Neuronal stem cell (in vitro differentiated cells): Measurements from ENCODE around the gene SCAMP2.

ENCODE experiments used
- DNase-seq: peaks from one replicate; pipeline ENCODE4 v3.0.0-alpha.2; 2013; ENCODE audit warnings: low spot score
- H2AFZ ChIP-seq: one replicate; pipeline ENCODE4 v1.6.1; 2013; ENCODE audit warnings: mild to moderate bottlenecking, low read length, inconsistent platforms
- H2AK5ac ChIP-seq: 2 replicates; pipeline ENCODE4 v1.6.1; 2013; ENCODE audit warnings: low read depth, mild to moderate bottlenecking, inconsistent platforms, low read length, moderate library complexity, mixed read lengths
- H2BK120ac ChIP-seq: 2 replicates; pipeline ENCODE4 v1.6.1; 2013; ENCODE audit warnings: low read depth, mild to moderate bottlenecking, inconsistent platforms, low read length, moderate library complexity, mixed read lengths
- H2BK12ac ChIP-seq: one replicate; pipeline ENCODE4 v1.6.1; 2013; ENCODE audit warnings: low read length, inconsistent platforms
- H2BK15ac ChIP-seq: 2 replicates; pipeline ENCODE4 v1.6.1; 2013; ENCODE audit warnings: mild to moderate bottlenecking, low read length, inconsistent platforms, mixed read lengths
- H2BK5ac ChIP-seq: one replicate; pipeline ENCODE4 v1.6.1; 2013; ENCODE audit warnings: inconsistent platforms, mild to moderate bottlenecking, low read length, moderate library complexity
- H3K14ac ChIP-seq: one replicate; pipeline ENCODE4 v1.6.1; 2013; ENCODE audit warnings: low read length, inconsistent platforms
- H3K18ac ChIP-seq: 2 replicates; pipeline ENCODE4 v1.6.1; 2013; ENCODE audit warnings: low read length, inconsistent platforms
- H3K23ac ChIP-seq: 2 replicates; pipeline ENCODE4 v1.6.1; 2013; ENCODE audit warnings: low read depth, mild to moderate bottlenecking, mixed read lengths, low read length, inconsistent platforms; ENCODE audit not compliant: poor library complexity
- H3K27ac ChIP-seq: replicated peaks from 3 replicates; pipeline ENCODE4 v1.5.1; 2013; ENCODE audit warnings: low read length, inconsistent platforms
- H3K27me3 ChIP-seq, 3 experiments: 2 replicates each; pipeline ENCODE4 v1.6.1; 2013; ENCODE audit warnings: low read length in 3 of 3, mild to moderate bottlenecking in 2 of 3, inconsistent platforms in 1 of 3, low read depth in 1 of 3, mixed read lengths in 1 of 3, moderate library complexity in 1 of 3; ENCODE audit not compliant: control insufficient read depth in 3 of 3, insufficient read depth in 3 of 3
- H3K36me3 ChIP-seq, 2 donors: replicated peaks in 1 of 2; 2 replicates each; pipeline ENCODE4 v1.6.1; 2013; ENCODE audit warnings: low read length in 2 of 2; ENCODE audit not compliant: control insufficient read depth in 2 of 2, insufficient read depth in 2 of 2
- H3K4ac ChIP-seq: 2 replicates; pipeline ENCODE4 v1.6.1; 2013; ENCODE audit warnings: inconsistent platforms, mild to moderate bottlenecking, low read length, moderate library complexity
- H3K4me1 ChIP-seq, 2 donors: 1 replicate in 1 of 2; 2 replicates in 1 of 2; pipeline ENCODE4 v1.6.1; 2013; ENCODE audit warnings: low read length in 2 of 2, low read depth in 1 of 2; ENCODE audit not compliant: control insufficient read depth in 2 of 2, insufficient read depth in 1 of 2
- H3K4me2 ChIP-seq: one replicate; pipeline ENCODE4 v1.6.1; 2013; ENCODE audit warnings: mild to moderate bottlenecking, low read length, inconsistent platforms; ENCODE audit not compliant: insufficient read depth, poor library complexity, severe bottlenecking
- H3K4me3 ChIP-seq, 2 donors: 2 replicates each; pipeline ENCODE4 v1.5.1; 2013; ENCODE audit warnings: low read length in 2 of 2, mild to moderate bottlenecking in 2 of 2, inconsistent platforms in 1 of 2, moderate library complexity in 1 of 2
- H3K79me1 ChIP-seq: one replicate; pipeline ENCODE4 v1.6.1; 2013; ENCODE audit warnings: low read depth, mild to moderate bottlenecking, inconsistent platforms, low read length, moderate library complexity
- H3K9ac ChIP-seq: one replicate; pipeline ENCODE4 v1.6.1; 2013; ENCODE audit warnings: mild to moderate bottlenecking, low read depth, low read length, inconsistent platforms; ENCODE audit not compliant: poor library complexity
- H3K9me3 ChIP-seq, 2 donors: replicated peaks in 1 of 2; 2 replicates each; pipeline versions ENCODE3 to v1.6.1; 2013; ENCODE audit warnings: low read length in 2 of 2, mild to moderate bottlenecking in 2 of 2, inconsistent platforms in 1 of 2, low read depth in 1 of 2, mixed read lengths in 1 of 2, moderate library complexity in 1 of 2; ENCODE audit not compliant: control insufficient read depth in 2 of 2, insufficient read depth in 1 of 2
- H4K8ac ChIP-seq: one replicate; pipeline ENCODE4 v1.6.1; 2013; ENCODE audit warnings: low read depth, mild to moderate bottlenecking, inconsistent platforms, low read length, moderate library complexity
- H4K91ac ChIP-seq: one replicate; pipeline ENCODE4 v1.6.1; 2013; ENCODE audit warnings: low read length, low read depth, mild to moderate bottlenecking, inconsistent platforms; ENCODE audit not compliant: poor library complexity
- WGBS, 2 donors: extraction: QIAGEN DNeasy Blood & Tissue Kit; methylation state at CpG; one replicate each; pipeline ENCODE4 v1.1.7; 2013; ENCODE audit warnings: missing lambda C conversion rate in 2 of 2, mixed read lengths in 1 of 2; ENCODE audit not compliant: insufficient read length in 2 of 2, insufficient replicate concordance in 1 of 2; ENCODE audit errors: extremely low coverage in 2 of 2; 5-methylcytosine and 5-hydroxymethylcytosine counted together

SCAMP2 gene

GRCh38 chr15:74822233-74822632 lies 50.9 kb downstream of the SCAMP2 start:
- Histone ChIP-seq H3K18ac (no peak overlapping the region), H2BK5ac (no peak overlapping the region), H3K14ac (no peak overlapping the region), H3K4me1 (peaks cover 6 to 15% of the 10 kb centered on the region in 2 donors), H4K91ac (no peak overlapping the region), H3K23ac (no peak overlapping the region), H4K8ac (no peak overlapping the region), H3K27me3 (peaks cover 0 to 80% (median 22%) of the 10 kb centered on the region in 3 experiments), H3K9ac (no peak overlapping the region), H3K27ac (no peak overlapping the region), H2BK120ac (no peak overlapping the region), H3K79me1 (no peaks in the 10 kb centered on the region), H3K4me2 (no peak overlapping the region), H2BK15ac (no peak overlapping the region), H3K9me3 (no peaks in the 10 kb centered on the region), H2AFZ (no peak overlapping the region), H3K36me3 (no peaks in the 10 kb centered on the region), H2AK5ac (peak overlapping the region; percentile 6), H2BK12ac (no peak overlapping the region), H3K4ac (no peak overlapping the region), H3K4me3 (no peak overlapping the region)
- no peak for DNase-seq
- WGBS, 2 donors: no CpG with 5 or more reads among the region's 4 CpGs

GRCh38 chr15:74821790-74822158 lies 51.4 kb downstream of the SCAMP2 start:
- H3K4me3 ChIP-seq: no peak overlapping the region
- no peaks in the 10 kb centered on the region for H3K9me3 ChIP-seq
- no peak overlapping the region for H3K27ac ChIP-seq
- H2AFZ ChIP-seq: no peak overlapping the region
- H4K8ac ChIP-seq: no peak overlapping the region
- WGBS, 2 donors: no CpG with 5 or more reads among the region's 7 CpGs
- DNase-seq: no peak
- H2BK12ac ChIP-seq: no peak overlapping the region
- no peak overlapping the region for H2BK5ac ChIP-seq
- no peak overlapping the region for H2BK120ac ChIP-seq
- H3K4ac ChIP-seq: no peak overlapping the region
- peaks cover 0 to 75% (median 17%) of the 10 kb centered on the region in 3 experiments for H3K27me3 ChIP-seq
- H3K9ac ChIP-seq: no peak overlapping the region
- H3K23ac ChIP-seq: no peak overlapping the region
- no peaks in the 10 kb centered on the region for H3K79me1 ChIP-seq
- peaks cover 6 to 19% of the 10 kb centered on the region in 2 donors for H3K4me1 ChIP-seq
- no peak overlapping the region for H2AK5ac ChIP-seq
- no peak overlapping the region for H2BK15ac ChIP-seq
- H4K91ac ChIP-seq: no peak overlapping the region
- H3K4me2 ChIP-seq: no peak overlapping the region
- H3K14ac ChIP-seq: no peak overlapping the region
- peak overlapping the region; percentile 44 for H3K18ac ChIP-seq
- H3K36me3 ChIP-seq: no peaks in the 10 kb centered on the region

- no peak overlapping the region for H3K23ac ChIP-seq
- H3K4me2 ChIP-seq: no peak overlapping the region
- peaks cover 6 to 18% of the 10 kb centered on the region in 2 donors for H3K4me1 ChIP-seq
- H2BK12ac ChIP-seq: no peak overlapping the region
- H3K4ac ChIP-seq: no peak overlapping the region
- H2AFZ ChIP-seq: peak overlapping the region; percentile 42
- peak overlapping the region; percentile 56 for H3K9ac ChIP-seq
- H3K79me1 ChIP-seq: no peaks in the 10 kb centered on the region
- H2BK120ac ChIP-seq: no peak overlapping the region
- no peak overlapping the region for H2AK5ac ChIP-seq
- H2BK5ac ChIP-seq: no peak overlapping the region
- peak overlapping the region; percentile 20 for H3K18ac ChIP-seq
- no peak overlapping the region for H2BK15ac ChIP-seq
- H3K27me3 ChIP-seq: peaks cover 0 to 71% (median 14%) of the 10 kb centered on the region in 3 experiments
- no peaks in the 10 kb centered on the region for H3K9me3 ChIP-seq
- no peak overlapping the region for H3K27ac ChIP-seq
- H3K14ac ChIP-seq: no peak overlapping the region
- H3K36me3 ChIP-seq: no peaks in the 10 kb centered on the region
- no peak overlapping the region for H3K4me3 ChIP-seq
- WGBS, 2 donors: no CpG with 5 or more reads among the region's 11 CpGs
- no peak for DNase-seq
- no peak overlapping the region for H4K91ac ChIP-seq
- no peak overlapping the region for H4K8ac ChIP-seq
Measured at GRCh38 chr15:74821091-74821789, 51.9 kb downstream of the SCAMP2 start.

- no peak for DNase-seq
- H2BK15ac ChIP-seq: no peak overlapping the region
- no peak overlapping the region for H3K9ac ChIP-seq
- H3K4me2 ChIP-seq: no peak overlapping the region
- H3K23ac ChIP-seq: peak overlapping the region; percentile 76
- H2BK5ac ChIP-seq: no peak overlapping the region
- peak overlapping the region; percentile 49 for H3K18ac ChIP-seq
- peak overlapping the region; percentile 85 for H4K91ac ChIP-seq
- no peak overlapping the region for H3K27ac ChIP-seq
- peaks cover 6 to 16% of the 10 kb centered on the region in 2 donors for H3K4me1 ChIP-seq
- no peak overlapping the region for H3K4ac ChIP-seq
- peak overlapping the region; percentile 53 for H2BK12ac ChIP-seq
- no peaks in the 10 kb centered on the region for H3K36me3 ChIP-seq
- H2BK120ac ChIP-seq: no peak overlapping the region
- peaks cover 0 to 60% (median 4%) of the 10 kb centered on the region in 3 experiments for H3K27me3 ChIP-seq
- H3K14ac ChIP-seq: peak overlapping the region; percentile 49
- H3K4me3 ChIP-seq: no peak overlapping the region
- peak overlapping the region; percentile 49 for H2AK5ac ChIP-seq
- H4K8ac ChIP-seq: no peak overlapping the region
- WGBS, 2 donors: no CpG with 5 or more reads among the region's 5 CpGs
- no peaks in the 10 kb centered on the region for H3K9me3 ChIP-seq
- no peaks in the 10 kb centered on the region for H3K79me1 ChIP-seq
- H2AFZ ChIP-seq: no peak overlapping the region
Measured at GRCh38 chr15:74820056-74820455, 53.1 kb downstream of the SCAMP2 start.
